HCT116 (cell line): Measurements from ENCODE around the gene ZNF561. TPM values are rescaled to one million over a fixed set of nuclear protein-coding genes. Genes with fewer than 3 reads are reported as not detected.

Experiments used
- total RNA-seq: library from RNA; stranded (reverse); gene quantifications from one replicate; pipeline ENCODE4 v1.2.1, GENCODE V29; 2021; ENCODE audit not compliant: unreplicated experiment

The ZNF561 gene
- total RNA-seq, 1 experiment from 2014 or later = 31.3 TPM

Other genes with a start within 250 kb of the ZNF561 start
- gene ZNF266, start 185.7 kb downstream of the ZNF561 start, total RNA-seq = 9.4 TPM
- gene ZNF560, start 122.6 kb downstream of the ZNF561 start, total RNA-seq = not detected
- 1.7 TPM for gene ZNF426, start 82.6 kb downstream of the ZNF561 start, total RNA-seq
- gene ZNF121, start 36.7 kb downstream of the ZNF561 start, total RNA-seq = 80.9 TPM
- gene ZNF562, start 53.9 kb upstream of the ZNF561 start, total RNA-seq = 37.8 TPM
- 1.2 TPM for gene ZNF846, start 147.5 kb upstream of the ZNF561 start, total RNA-seq
- 21.9 TPM for gene FBXL12, start 197.8 kb upstream of the ZNF561 start, total RNA-seq
- gene UBL5, start 206.7 kb upstream of the ZNF561 start, total RNA-seq = 335 TPM
- 78.9 TPM for gene PIN1, start 214.1 kb upstream of the ZNF561 start, total RNA-seq